Left ventricle myocardium superior (tissue), 1 donor: ENCODE results near the gene SMCO4. TPM values are rescaled to one million over a fixed set of nuclear protein-coding genes. Genes with fewer than 3 reads are reported as not detected.
"Not testable (repeated sequence)": the region's sequence is repeated elsewhere in the genome, so short reads cannot be mapped to it uniquely, and the experiment has no call there.

Source experiments
- ATAC-seq: fragments of 200-7000 bp; cut with Tn5 transposase; one replicate; pipeline ENCODE4 v1.9.1; 2020; ENCODE audit warnings: mild to moderate bottlenecking, moderate library complexity
- DNase-seq: peaks from one replicate; pipeline ENCODE4 v3.0.0-alpha.2; 2020
- intact Hi-C: fragments of 100-400 bp; cut with micrococcal nuclease; formaldehyde crosslinking; loops from one replicate; pipeline ENCODE4 v1.11.0; 2022
- long read RNA-seq: library from polyadenylated mRNA; unstranded; transcript quantifications from one replicate; pipeline ENCODE4 v2.0.0, GENCODE V29; 2021
- total RNA-seq: library from RNA; stranded (reverse); fragmentation: NEBNext Ultra II Directional; extraction: Animal tissue kit (Norgen Biotek cat#: 25700); gene quantifications from one replicate; pipeline ENCODE4 v1.2.1, GENCODE V29; 2021
- donor health status: DM: no; HTN: yes; CAD: no; lungs with severe emphysema.

The SMCO4 gene
- 50.7 TPM for total RNA-seq
- long read RNA-seq, transcript SMCO4-201 (3 exons, 1,104 nt): major isoform, 30 of 50 reads
- long read RNA-seq, partial matches to known transcripts: 0 of 50 reads
- long read RNA-seq, other reads (novel, unspliced or antisense): 17 of 50 reads

GRCh38 chr11:93543292-93543977 is at the start of gene SMCO4:
Gene SMCO4 (minus strand): TSS chr11:93543391. CDS start chr11:93479189, 64,202 bp downstream.
- DNase-seq: peak; percentile 93
- peak; percentile 92 for ATAC-seq
- intact Hi-C loops: loop anchor here (10.0 kb wide), 1 partner anchor 111 kb away; no protein-coding TSS in a partner anchor

GRCh38 chr11:93591247-93591898 is 48.2 kb upstream of the SMCO4 start:
- DNase-seq (no peak), ATAC-seq (no peak)
- intact Hi-C loops: no loop called here

- intact Hi-C loops: no loop called here
- no peak for ATAC-seq
Measured at GRCh38 chr11:93589347-93589746, 46.2 kb upstream of the SMCO4 start.

DNA sequence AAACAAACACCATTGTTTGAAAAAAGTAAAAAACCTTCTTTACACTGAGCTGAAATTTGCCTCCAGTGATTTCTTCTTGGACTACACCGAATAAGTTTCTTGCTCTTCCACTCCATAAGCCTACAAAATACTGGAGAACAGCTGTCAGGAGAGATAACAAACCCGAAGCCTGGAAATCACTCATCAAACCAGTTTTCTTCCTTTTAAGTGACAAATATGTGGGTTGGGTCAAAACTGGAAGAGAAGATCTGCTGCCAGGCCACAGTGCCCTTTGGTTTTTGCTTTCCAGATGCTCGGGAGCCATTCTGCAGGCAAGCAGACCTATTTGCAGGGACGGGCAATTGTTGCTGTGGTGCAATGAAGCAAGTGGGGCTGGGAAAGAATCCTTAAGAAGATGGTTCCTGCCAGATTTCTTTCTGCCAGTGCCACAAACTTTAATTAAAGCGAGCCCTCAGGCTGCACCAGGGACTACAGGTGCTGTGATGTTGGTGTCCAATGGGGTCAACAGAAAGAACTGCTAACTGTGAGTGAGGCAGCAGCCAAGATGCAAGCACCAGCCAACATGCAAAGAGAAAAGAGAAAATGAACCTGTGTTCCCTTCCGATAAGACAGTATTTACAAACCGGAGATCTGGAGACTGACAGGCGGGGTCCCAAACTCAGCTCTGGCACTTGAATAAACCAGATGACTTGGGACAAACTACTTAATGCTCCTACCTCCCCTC is 44.8 kb upstream of the SMCO4 start:
- intact Hi-C loops: no loop called here
- ATAC-seq (no peak), DNase-seq (no peak)

More at GRCh38 chr11:93589347-93589746, 46.2 kb upstream of the SMCO4 start:
- DNase-seq: no peak

DNA sequence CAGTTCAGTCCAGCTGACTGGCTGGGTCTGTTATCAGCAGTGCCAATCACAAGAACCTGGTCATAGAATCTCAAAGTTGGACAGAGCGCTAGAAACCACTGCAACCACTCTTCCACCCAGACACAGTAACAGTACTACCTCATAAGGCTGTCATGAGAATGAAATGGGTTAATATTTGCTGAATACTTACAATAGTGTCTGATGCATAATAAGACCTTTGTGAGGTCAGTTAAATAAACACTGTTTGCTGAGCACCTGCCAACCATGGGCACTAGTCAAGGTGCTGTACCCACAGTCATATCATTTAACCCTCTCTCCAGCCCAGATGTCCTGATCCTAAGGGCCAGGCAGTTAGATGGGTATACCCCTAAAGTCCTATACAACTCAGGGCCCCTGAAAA is 44.2 kb upstream of the SMCO4 start:
- ATAC-seq, DNase-seq, intact Hi-C loops: not testable (repeated sequence)

DNA sequence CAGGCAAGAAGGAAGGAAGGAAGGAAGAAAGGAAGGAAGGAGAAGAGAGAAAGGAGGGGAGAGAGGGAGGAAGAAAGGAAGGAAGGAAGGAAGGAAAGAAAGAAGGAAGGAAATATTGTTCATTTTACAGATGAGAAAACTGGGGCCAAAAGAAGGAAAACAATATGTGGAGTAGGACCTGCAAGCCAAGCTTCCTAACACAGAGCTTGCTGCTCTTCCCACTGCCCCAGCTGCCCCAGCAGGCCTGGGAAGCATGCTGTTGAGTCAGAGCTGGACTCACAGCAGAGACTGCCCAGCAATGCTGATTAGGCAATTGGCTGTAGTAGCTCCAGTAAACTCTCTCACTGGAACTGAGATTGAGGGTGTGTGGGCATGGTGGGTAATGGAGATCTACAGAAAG is 42.6 kb upstream of the SMCO4 start:
- DNase-seq (no peak), ATAC-seq (no peak)
- intact Hi-C loops: no loop called here

GRCh38 chr11:93583490-93583889 is 40.3 kb upstream of the SMCO4 start:
- DNase-seq: no peak
- intact Hi-C loops: no loop called here
- no peak for ATAC-seq

DNA sequence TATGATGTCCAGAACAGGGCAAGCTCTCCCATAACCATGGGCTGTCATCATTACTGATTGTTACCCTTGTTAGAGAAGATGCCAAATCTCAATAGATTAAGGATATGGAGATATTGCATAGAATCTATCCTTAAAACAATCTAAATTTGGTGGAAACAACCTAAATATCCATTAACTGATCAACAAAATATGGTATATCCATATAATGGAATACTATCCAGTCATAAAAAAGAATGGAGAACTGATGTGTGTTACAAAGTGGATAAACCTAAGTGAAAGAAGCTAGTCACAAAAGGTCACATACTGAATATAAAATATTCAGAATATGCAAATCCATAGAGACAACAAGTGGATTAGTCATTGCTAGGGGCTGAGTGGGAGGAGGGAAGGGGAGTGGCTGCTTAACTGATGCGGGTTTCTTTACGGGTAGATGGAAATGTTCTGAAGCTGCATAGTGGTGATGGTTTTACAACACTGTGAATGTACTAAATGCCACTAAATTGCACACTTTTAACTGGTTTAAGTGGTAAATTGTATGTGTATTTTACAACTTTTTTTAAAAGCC is 36.1 kb upstream of the SMCO4 start:
- intact Hi-C loops: no loop called here
- DNase-seq: no peak
- no peak for ATAC-seq

GRCh38 chr11:93577286-93577685 is 34.1 kb upstream of the SMCO4 start:
- DNase-seq: no peak
- intact Hi-C loops: no loop called here
- ATAC-seq: no peak

DNA sequence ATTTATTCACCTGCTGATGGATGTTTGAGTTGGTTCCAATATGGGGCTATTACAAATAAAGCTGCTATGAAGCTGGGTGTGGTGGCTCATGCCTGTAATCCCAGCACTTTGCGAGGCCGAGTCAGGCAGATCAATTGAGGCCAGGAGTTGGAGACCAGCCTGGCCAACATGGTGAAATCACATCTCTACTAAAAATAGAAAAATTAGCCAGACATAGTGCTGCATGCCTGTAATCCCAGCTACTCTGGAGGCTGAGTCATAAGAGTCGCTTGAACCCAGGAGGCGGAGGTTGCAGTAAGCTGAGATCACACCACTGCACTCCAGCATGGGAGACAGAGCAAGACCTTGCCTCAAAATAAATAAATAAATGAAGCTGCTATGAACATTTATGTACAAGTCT is 33.7 kb upstream of the SMCO4 start:
- DNase-seq, intact Hi-C loops, ATAC-seq: not testable (repeated sequence)

GRCh38 chr11:93574638-93575220 is 31.5 kb upstream of the SMCO4 start:
- no peak for ATAC-seq

DNA sequence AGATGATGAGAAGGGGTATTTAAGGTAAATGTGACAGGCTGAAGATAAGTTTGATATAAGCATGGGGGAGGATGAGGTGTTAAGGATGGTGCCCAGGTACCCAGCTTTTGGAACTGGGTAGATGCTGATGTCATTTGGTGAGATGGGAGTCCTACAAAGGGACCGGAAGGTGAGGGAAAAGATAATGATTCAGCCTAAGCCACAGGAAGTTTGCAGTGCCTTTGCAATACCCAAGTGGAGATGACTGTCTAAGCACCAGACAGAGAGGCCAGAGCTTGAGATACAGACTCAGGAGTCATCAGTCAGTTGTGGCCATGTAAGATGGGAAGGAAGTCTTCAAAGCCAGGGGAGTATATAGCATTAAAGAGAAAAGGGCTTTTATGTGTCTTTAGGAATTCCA is 30.0 kb upstream of the SMCO4 start:
- no peak for DNase-seq
- intact Hi-C loops: no loop called here
- ATAC-seq: no peak

More at GRCh38 chr11:93574638-93575220, 31.5 kb upstream of the SMCO4 start:
- intact Hi-C loops: no loop called here
- no peak for DNase-seq

- no peak for ATAC-seq
- intact Hi-C loops: no loop called here
- no peak for DNase-seq
Measured at GRCh38 chr11:93572621-93573020, 29.4 kb upstream of the SMCO4 start.

DNA sequence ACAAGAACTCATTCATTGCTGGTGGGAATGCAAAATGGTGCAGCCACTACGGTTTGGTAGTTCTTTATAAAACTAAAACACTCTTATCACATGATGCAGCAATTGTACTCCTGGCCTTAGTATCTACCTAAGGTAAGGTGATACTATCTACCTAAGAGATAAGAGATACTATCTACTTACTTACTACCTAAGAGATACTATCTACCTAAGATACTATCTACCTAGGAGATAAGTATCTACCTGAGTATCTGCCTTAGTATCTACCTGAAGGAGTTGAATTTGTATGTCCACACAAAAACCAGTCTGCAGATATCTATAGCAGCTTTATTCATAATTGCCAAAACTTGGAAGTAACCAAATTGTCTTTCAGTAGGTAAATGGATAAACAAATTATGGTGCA is 29.0 kb upstream of the SMCO4 start:
- DNase-seq (no peak), ATAC-seq (no peak)
- intact Hi-C loops: no loop called here

DNA sequence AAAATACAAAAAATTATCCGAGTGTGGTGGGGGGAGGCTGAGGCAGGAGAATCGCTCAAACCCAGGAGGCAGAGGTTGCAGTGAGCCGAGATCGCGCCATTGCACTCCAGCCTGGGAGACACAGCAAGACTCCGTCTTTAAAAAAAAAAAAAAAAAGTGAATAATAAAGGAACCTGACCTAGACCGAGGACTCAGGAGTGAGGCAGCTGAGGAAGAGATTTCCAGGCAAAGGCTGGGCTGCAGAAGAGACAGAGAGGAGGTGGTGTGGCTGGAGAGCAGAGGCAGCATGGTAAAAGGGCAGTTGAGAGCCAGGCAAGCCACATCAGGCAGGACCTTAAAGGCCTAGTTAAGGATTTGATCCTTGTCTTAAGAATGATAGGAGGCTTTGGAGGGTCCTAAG is 28.4 kb upstream of the SMCO4 start:
- DNase-seq (no peak), ATAC-seq (no peak)
- intact Hi-C loops: no loop called here

DNA sequence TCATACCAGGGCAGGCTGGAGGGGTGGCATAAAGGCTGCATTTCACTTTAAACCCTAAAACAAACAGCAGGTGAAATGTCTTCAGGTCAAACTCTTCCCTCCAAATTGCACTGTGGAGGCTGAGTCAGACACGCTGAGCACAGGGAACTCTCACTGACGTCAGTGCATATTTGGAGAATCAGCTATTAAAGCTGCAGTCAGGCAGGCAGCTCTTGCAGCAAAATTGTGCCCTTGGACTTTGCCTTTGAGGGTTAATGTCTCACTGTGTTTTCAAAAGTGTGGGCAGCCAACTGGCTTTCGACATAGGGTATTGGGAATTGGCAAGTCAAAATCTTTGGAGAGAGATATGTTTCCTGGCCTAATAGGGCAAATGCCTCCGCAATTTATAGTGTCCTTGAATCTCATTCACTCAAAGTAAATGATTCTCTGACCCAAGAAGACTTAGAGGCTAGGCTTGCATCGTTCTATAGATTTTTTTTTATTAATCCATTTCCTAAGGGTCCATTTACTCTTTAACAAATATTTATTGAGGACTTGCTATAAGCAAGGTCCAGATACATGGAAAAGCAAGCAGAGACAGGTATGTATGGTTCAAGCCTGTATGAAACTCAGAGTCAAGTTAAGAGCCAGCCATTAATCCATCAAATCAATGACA is 27.7 kb upstream of the SMCO4 start:
- intact Hi-C loops: no loop called here

DNA sequence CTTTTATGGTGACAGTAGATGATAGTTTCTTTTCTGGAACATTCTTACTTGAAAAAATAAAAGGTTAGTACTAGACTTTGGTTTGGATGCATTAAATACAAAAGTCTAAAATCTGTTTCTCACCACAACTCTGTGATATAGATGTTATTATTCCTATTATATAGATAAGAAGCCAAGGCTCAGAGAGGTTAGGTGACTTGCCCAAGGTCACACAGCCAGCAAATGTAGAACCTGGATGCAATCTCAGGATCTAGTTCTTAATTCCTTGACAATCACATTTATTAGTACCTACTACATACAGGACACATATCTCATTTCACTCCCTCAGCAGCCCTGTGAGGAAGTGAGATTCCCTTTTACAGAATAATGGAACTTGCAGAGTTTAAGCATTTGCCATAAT is 26.3 kb upstream of the SMCO4 start:
- ATAC-seq (no peak), DNase-seq (no peak)
- intact Hi-C loops: no loop called here

More for the DNA sequence above, 27.7 kb upstream of the SMCO4 start:
- no peak for DNase-seq
- peak; percentile 74 for ATAC-seq

DNA sequence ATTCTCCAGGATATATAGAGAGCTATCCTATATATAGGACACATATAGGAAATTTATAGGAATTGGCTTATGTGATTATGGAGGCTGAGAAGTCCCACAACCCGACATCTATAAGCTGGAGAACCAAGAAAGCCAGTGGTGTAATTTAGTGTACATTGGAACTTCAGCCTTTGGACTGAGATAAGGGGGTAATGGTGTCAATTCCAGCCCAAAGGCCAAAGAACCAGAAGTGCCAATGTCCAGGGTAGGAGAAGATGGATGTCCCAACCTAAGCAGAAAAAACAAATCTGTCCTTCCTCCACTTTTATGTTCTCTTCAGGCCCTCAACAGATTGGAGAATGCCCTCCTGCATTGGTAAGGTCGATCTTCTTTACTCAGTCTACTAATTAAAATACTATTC is 25.5 kb upstream of the SMCO4 start:
- intact Hi-C loops: no loop called here
- no peak for DNase-seq
- no peak for ATAC-seq

DNA sequence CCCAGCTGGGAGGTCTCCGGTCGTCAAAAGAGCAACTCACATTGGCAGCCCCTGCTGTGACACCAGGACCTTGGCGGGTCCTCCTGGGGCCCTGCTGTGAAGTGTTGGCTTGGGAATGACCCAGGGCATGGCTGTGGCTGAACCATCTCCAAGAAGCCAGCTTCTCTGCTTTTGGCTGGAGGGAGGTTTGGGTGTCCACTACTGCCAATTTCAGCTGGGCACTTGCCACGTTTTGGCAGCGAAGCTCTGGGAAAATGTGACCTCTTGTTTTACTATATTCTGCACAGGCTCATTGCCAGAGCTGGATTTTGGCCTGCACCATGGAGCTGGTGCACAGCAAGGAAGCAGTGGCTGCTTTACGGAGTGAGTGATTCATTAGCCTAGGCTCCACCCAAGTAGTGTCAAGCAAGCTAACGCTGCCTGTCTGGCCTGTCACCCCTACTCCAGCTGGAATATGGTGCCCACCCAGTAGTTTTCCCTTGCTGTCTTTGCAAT is 24.3 kb upstream of the SMCO4 start:
- intact Hi-C loops: no loop called here
- ATAC-seq (peak; percentile 99), DNase-seq (peak; percentile 82)
